HCT116 (cell line): Measurements from ENCODE around the gene LRRC8B. TPM values are rescaled to one million over a fixed set of nuclear protein-coding genes. Genes with fewer than 3 reads are reported as not detected.

Source experiments
- CEBPB ChIP-seq: IDR thresholded peaks from 2 replicates; pipeline ENCODE4 v1.6.1; 2012; ENCODE audit warnings: low read depth
- ELF1 ChIP-seq: IDR thresholded peaks from 2 replicates; pipeline ENCODE4 v1.6.1; 2012; ENCODE audit warnings: low read depth, borderline replicate concordance
- EZH2phosphoT487 ChIP-seq: fragments of 200-600 bp; IDR thresholded peaks from 2 replicates; pipeline ENCODE4 v1.6.1; 2018; ENCODE audit warnings: antibody characterized with exemption, borderline replicate concordance
- JUND ChIP-seq: IDR thresholded peaks from 2 replicates; pipeline ENCODE4 v1.6.1; 2012
- MAX ChIP-seq: IDR thresholded peaks from 2 replicates; pipeline ENCODE4 v1.6.1; 2012
- POLR2AphosphoS5 ChIP-seq: IDR thresholded peaks from 2 replicates; pipeline ENCODE4 v1.6.1; 2011; ENCODE audit warnings: mild to moderate bottlenecking, low read depth, low read length, moderate library complexity
- RAD21 ChIP-seq: IDR thresholded peaks from 2 replicates; pipeline ENCODE4 v1.6.1; 2012; ENCODE audit warnings: low read depth, mild to moderate bottlenecking
- SIN3A ChIP-seq: IDR thresholded peaks from 2 replicates; pipeline ENCODE4 v1.6.1; 2012; ENCODE audit warnings: low read depth
- TCF7L2 ChIP-seq: IDR thresholded peaks from 2 replicates; pipeline ENCODE4 v1.7.0; 2011; ENCODE audit warnings: borderline replicate concordance, inconsistent platforms; ENCODE audit not compliant: insufficient read depth, insufficient read length; ENCODE audit errors: extremely low read depth
- YY1 ChIP-seq: IDR thresholded peaks from 2 replicates; pipeline ENCODE4 v1.6.1; 2011; ENCODE audit warnings: low read length, low read depth, moderate library complexity, mild to moderate bottlenecking; ENCODE audit not compliant: insufficient replicate concordance; ENCODE audit errors: extremely low read depth
- total RNA-seq: library from RNA; stranded (reverse); gene quantifications from one replicate; pipeline ENCODE4 v1.2.1, GENCODE V29; 2021; ENCODE audit not compliant: unreplicated experiment
- TF ChIP-seq, protein P1 (sequence below): IDR thresholded peaks from 2 replicates; pipeline ENCODE4 v1.6.1; 2012; ENCODE audit warnings: low read depth
- TF ChIP-seq, protein P2 (sequence below): IDR thresholded peaks from 2 replicates; pipeline ENCODE4 v1.6.1; 2012

The LRRC8B gene
- total RNA-seq, 1 experiment from 2014 or later: 17.9 TPM

GRCh38 chr1:89531480-89532139 is 7.0 kb downstream of the LRRC8B start (continued):
- TF ChIP-seq, protein P1, sequence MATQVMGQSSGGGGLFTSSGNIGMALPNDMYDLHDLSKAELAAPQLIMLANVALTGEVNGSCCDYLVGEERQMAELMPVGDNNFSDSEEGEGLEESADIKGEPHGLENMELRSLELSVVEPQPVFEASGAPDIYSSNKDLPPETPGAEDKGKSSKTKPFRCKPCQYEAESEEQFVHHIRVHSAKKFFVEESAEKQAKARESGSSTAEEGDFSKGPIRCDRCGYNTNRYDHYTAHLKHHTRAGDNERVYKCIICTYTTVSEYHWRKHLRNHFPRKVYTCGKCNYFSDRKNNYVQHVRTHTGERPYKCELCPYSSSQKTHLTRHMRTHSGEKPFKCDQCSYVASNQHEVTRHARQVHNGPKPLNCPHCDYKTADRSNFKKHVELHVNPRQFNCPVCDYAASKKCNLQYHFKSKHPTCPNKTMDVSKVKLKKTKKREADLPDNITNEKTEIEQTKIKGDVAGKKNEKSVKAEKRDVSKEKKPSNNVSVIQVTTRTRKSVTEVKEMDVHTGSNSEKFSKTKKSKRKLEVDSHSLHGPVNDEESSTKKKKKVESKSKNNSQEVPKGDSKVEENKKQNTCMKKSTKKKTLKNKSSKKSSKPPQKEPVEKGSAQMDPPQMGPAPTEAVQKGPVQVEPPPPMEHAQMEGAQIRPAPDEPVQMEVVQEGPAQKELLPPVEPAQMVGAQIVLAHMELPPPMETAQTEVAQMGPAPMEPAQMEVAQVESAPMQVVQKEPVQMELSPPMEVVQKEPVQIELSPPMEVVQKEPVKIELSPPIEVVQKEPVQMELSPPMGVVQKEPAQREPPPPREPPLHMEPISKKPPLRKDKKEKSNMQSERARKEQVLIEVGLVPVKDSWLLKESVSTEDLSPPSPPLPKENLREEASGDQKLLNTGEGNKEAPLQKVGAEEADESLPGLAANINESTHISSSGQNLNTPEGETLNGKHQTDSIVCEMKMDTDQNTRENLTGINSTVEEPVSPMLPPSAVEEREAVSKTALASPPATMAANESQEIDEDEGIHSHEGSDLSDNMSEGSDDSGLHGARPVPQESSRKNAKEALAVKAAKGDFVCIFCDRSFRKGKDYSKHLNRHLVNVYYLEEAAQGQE: no peak
- TF ChIP-seq ELF1: no peak
- TF ChIP-seq JUND: no peak
- no peak for TF ChIP-seq CEBPB
- no peak for TF ChIP-seq RAD21
- TF ChIP-seq YY1: no peak
- no peak for TF ChIP-seq MAX
- TF ChIP-seq EZH2phosphoT487: no peak
- TF ChIP-seq TCF7L2: no peak
- TF ChIP-seq, protein P2, sequence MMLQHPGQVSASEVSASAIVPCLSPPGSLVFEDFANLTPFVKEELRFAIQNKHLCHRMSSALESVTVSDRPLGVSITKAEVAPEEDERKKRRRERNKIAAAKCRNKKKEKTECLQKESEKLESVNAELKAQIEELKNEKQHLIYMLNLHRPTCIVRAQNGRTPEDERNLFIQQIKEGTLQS: no peak
- TF ChIP-seq POLR2AphosphoS5: no peak
- no peak for TF ChIP-seq SIN3A
